Stimulated activated CD8-positive, alpha-beta memory T cell treated with anti-CD3 and anti-CD28 coated beads, Interleukin-12 subunit alpha, Interleukin-12 subunit beta, amount 100 ng/mL, for 1 hour (primary cell): ENCODE measurements around the gene DDR2.
"Not testable (repeated sequence)": the region's sequence is repeated elsewhere in the genome, so short reads cannot be mapped to it uniquely, and the experiment has no call there.

Experiments used
- DNase-seq: peaks from one replicate; pipeline ENCODE4 v3.0.0-alpha.2; 2020; ENCODE audit warnings: low read depth

Gene DDR2

DNA sequence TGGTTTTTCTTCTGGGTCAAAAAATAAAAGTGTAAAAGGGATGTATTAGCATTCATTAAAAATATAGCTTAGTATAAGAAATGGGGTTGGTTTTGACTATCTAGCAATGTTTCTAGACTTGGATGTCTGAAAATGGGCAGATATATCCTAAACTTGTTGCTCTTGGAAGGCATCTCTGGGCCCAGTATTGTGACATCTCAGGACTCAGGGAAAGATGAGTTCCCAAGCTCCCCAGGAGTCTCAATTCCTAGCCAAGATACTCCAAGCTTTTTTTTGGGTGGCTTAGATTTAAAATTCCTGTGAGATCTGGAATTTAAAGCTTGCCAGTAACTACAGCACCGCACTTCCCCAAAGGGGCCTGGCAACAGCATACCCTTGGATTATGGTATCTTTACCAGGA, 146.8 kb downstream of the DDR2 start:
- no peak for DNase-seq

GRCh38 chr1:162782671-162783070, 150.4 kb downstream of the DDR2 start:
- no peak for DNase-seq

- DNase-seq, result not testable (repeated sequence)
These were observed 152.7 kb downstream of the DDR2 start for GRCh38 chr1:162784926-162785325.

- DNase-seq, result not testable (repeated sequence)
These were observed 156.5 kb downstream of the DDR2 start for GRCh38 chr1:162788783-162789182.

DNA sequence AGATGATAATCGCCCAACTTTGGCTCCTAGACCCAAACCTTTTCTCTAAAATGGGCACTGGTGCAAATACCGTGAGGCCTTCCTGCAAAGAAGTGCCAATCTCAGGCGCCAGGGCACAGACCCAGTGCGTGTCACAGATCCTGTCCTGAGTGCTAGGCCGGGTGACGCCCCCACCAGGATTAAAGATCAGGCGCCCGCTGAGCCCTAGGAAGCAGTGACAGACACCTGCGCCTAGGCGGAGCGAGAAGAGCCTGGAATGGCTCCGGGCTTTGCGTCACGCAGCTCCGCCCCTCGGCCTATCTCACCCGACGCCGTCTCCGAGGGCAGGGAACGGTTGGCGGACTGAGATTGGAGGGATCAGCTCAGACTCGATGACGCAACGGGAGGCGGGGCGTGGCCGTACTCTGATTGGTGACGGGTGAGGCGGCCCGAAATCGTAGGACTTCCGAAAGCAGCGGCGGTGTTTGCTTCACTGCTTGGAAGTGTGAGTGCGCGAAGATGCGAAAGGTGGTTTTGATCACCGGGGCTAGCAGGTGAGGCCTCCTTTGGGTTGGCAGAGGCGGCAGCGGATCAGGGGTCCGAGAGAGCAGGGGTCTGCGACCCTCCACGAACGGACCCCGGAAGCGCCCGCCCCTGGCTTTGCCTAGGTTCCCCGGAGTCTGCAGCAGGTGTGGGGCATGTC, 158.2 kb downstream of the DDR2 start, which contains the start of gene HSD17B7:
Gene HSD17B7, plus strand, starts transcription at position 400 of the 682 bp plus-strand sequence. Its CDS starts 99 bp downstream, at position 499.
- peak; percentile 53 for DNase-seq

GRCh38 chr1:162790985-162791357, 158.7 kb downstream of the DDR2 start:
- DNase-seq, result not testable (repeated sequence)

GRCh38 chr1:162794284-162794683, 162.0 kb downstream of the DDR2 start:
- not testable (repeated sequence) for DNase-seq

DNA sequence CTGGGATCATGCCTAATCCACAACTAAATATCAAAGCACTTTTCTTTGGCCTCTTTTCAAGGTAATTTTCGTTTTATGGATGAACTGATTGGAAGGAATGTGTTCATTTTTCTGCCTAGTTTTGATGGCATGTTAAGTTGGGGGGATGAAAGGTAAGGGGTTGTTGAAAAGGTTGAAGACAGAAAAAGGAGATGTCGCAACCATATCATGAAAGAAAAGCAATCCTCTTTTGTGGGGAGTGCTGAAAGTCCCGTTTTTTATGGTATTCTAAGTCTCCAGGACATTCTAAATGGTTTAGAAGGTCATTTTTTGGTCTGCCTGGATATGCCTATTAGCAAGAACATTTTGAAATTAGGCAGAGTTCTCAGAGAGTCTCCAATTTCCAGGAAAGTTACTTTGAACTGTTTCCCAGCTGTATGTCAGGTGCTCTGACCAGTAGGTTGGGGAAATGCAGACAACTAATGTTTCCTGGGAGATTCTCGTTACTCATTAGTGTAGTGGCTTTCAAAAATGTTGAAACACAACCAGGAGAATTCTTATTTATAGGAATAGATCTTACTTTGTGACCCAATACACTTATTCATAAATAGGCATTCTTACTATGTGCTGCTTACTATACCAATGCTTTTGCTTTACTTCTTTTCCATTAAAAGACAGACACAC, 164.5 kb downstream of the DDR2 start:
- DNase-seq, result not testable (repeated sequence)

- not testable (repeated sequence) for DNase-seq
These were observed 167.9 kb downstream of the DDR2 start for GRCh38 chr1:162799995-162800830.

GRCh38 chr1:162807503-162807902, 175.2 kb downstream of the DDR2 start:
- not testable (repeated sequence) for DNase-seq

DNA sequence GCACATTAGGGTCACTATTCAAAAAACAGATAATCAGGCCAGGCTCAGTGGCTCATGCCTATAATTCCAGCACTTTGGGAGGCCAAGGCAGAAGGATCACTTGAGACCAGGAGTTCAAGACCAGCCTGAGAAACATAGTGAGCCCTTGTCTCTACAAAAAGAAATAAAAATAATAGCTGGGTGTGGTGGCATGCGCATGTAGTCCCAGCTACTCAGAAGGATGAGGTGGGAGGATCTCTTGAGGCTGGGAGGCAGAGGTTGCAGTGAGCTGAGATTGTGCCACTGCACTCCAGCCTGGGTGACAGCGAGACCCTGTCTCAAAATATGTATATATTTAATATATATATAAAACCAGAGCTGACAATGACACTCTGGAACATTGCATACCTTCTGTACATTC, 180.1 kb downstream of the DDR2 start:
- DNase-seq, result not testable (repeated sequence)

DNA sequence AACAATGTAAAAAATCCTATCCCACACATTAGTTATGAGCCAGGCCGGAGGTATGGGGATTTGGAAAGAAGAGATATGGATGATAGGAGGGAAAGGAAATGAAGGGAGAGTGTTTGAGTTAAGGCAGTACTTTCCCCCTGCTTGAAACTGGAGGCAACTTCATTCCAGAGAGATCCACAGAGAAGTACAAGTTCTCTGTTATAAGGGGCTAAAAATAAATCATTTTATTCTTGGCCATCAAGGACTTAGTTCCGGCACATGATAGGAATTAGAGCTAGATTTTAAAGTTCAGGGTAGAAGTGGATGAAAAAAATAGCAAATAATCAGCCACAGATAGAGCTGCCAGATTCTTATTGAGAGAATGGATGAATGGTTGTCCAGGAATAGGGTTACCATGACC, 185.9 kb downstream of the DDR2 start:
- DNase-seq, result not testable (repeated sequence)

- not testable (repeated sequence) for DNase-seq
These were observed 186.4 kb downstream of the DDR2 start for GRCh38 chr1:162818666-162819065.

DNA sequence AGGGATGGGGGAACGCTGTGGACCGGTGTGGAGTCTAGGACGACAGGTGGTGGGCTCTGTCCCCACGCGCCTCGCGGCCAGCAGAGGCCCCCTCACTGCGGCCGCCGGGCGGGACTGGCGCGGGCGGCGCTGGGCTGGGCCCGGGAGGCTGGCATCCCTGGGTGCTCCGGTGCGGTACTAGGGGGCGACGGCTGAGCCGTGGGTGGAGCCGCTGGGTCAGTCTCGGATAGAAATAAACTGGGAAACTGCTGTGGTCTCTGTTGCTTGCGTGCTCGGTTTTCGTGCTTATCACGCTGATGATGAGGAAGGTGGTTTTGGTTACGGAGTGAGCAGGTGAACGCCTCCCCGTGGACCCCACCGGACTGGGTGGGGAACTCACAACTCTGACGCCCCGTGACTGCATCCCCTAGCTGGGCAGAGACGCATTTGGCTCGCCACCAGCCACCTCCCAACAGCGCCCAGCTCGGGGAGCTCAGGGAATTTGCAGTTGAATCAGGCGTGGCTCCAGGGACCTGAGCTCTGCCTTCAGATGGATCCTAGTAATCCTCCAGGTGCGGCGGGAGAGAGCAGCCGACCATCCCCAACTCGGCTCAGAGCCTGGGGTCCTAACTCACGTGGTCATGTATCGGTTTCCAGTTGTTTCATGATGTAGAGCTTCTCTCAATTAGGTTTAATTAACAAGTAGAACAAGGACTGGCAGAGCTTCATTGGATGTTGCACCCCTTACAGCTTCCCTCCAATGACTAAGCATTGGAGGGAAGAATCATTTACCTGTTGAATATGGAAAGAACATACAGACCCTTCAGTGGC, 190.3 kb downstream of the DDR2 start:
- no peak for DNase-seq

DNA sequence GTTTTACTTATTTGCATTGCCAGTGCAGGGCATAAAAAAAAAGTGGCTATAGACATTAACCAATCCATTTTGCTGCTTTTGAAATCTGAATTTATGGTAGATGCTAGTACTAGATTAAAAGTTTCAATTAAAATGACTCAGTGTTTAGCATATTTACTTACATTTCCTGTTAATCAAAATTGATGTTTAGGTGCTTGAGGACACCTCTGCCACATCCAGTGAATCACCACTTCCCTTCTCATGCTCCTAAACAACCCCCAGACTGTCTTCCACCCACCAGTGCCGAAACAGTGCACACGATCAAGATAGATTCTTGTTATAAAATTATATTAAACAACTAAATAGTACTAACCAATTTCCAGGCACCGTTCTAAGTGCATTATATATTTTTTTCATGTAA, 191.0 kb downstream of the DDR2 start:
- no peak for DNase-seq

- no peak for DNase-seq
These were observed 191.7 kb downstream of the DDR2 start for GRCh38 chr1:162823771-162824525.

- DNase-seq, result no peak
These were observed 197.0 kb downstream of the DDR2 start for GRCh38 chr1:162829268-162829667.

GRCh38 chr1:162832470-162832869, 200.2 kb downstream of the DDR2 start:
- DNase-seq, result no peak

- DNase-seq, result no peak
These were observed 203.1 kb downstream of the DDR2 start for GRCh38 chr1:162835157-162835899.
